ENCODE results near the gene SPAG9.

The SPAG9 gene

DNA sequence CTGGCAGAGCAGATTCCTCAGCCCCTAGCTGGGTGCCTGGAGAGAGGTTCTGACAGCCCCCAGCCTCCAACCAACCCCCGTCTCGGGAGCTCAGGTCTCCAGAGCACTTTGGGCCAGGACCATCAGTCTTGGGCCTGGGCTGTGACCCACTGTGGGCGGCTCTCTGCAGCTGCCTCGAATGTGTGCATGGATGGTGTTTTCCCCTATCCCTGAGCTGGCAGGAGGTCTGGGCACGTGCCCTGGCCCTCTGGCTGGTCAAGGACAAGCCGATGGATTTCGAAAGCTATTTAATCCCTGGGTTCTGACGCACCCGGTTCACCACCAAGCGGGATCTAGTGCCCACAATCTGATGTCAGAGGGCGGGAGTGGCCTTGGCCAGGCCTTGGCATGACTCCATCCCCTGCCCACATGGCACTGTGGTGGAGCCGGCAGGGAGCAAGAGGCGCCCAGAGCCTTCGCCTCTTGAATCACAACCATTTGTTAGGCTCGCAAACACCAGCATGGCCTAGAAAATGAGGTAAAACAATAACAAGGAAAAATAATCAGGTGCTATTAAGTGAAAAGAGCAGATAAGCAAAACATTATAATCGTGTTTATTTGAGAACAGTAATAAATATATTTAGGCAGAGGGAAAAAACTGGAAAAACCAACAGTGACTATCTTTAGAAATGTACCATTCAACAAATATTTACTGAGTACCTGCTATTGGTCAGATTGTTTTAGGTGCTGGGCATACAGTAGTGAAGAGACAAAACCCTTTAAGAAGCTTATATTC is 185.3 kb downstream of the SPAG9 start:
- peak; percentile 68 for DNase-seq

DNA sequence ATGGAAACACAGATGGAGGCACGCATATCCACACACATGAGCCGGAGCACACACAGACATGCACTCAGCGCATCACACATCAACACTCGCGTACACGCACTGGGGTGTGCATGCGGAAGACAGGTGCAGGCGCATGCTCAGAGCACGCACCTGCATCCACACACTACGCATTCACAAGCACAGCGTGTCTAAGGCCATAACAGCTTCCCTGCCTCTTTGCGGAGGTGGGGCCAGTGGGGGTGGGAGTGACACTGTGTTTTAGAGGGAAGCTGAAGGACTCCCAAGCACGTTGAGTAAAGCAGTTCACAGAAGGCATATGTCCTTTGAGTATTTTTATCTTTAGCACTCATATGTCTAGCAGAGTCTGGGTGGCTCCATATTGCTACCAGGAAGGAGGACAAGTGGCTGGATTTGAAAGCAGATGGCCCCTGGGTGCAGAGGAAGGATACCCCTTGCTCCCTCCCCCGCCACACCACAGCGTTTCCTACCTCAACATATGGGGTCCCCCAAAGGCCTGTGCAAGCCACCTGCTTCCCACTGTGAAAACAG is 185.9 kb downstream of the SPAG9 start:
- peak; percentile 68 for DNase-seq

DNA sequence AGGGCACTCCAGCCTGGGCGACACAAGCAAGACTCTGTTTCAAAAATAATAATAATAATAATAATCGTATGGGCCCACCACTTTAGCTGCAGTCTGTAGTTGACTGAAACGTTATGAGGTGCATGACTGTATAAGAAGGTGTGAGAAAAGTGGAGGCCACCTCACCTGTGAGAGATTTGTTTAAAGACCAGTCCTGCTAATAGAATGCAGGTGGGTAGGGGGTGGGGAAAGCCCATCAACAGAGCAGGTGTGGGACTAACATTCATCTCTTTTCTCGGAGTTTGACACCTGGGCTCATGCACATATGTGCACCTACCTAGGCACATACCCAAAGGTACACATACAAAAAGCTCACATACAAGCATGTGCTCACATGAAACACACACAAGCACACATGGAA is 186.5 kb downstream of the SPAG9 start:
- DNase-seq = no peak

DNA sequence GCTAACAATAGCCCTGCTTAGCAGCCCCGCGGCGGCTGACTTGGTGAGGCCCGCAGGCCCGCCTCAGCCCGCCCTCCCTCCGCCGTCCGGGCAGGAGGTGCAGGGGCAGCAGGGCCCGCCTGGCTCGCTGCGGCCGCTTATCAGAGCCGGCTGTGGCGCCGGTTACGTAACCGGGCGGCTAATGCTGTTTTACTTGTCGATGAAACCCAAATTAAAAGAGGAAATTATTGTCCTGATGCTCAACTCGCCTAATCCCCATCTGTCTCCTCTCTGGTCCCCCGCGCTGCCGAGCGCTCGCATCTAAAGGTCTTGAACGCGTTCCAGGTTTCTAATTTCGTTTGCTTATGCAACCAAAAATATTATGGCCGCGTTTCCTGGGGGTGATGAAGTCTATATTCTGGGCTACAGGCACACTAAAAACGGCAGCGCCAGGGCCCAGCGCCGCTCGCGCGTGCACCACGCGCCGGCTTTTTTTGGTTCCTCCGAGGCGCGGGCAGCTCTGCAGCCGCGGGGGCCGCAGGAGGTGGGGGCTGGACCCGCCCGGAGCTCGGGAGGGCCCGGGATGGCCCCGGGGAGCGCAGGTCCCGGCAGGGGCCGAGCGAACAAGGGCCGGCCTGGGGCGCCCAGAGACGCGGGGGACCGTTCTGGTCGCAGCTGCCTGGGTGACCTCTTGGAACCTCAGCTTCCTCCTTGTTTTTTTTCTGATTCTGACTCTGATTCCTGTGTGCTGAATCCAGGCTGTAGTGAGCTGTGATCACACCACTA is 189.3 kb downstream of the SPAG9 start:
- peak; percentile 94 for DNase-seq

DNA sequence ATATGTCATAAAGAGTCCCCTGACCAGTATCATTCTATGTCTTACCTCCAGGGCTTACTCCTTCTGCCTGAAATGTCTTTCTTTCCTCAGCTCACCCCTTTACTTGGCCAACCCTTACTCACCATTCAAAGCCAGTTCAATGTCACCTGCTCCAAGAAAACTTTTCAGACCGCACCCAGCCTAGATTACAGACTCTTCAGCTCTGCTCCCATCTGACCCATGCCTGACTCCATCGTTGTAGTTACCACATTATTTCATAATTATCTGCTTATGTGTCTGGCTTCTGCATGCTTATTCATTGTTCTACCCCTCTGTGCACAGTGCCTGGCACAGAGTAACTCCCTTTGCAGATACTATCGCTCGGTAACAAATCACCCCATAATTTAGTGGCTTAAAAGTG is 192.0 kb downstream of the SPAG9 start:
- no peak for DNase-seq

DNA sequence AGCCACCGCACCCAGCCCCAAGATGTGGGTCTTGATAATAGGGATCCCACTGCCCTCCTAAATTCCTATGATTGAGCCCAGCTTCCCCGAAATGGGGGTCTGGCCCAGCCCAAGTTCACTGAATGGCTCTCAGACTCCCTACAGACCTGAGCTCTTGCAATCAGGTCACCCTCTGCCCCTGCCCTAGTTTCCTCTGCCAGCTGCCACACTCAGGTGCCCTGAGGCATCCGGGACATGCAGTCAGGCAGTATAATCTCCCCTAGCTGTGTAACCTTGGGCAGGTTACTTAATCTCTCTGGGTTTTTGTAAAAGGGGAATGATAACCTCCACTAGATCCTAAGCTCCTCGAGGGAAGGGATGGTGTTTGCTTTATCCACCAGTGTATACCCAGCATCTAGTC is 193.4 kb downstream of the SPAG9 start:
- no peak for DNase-seq

DNA sequence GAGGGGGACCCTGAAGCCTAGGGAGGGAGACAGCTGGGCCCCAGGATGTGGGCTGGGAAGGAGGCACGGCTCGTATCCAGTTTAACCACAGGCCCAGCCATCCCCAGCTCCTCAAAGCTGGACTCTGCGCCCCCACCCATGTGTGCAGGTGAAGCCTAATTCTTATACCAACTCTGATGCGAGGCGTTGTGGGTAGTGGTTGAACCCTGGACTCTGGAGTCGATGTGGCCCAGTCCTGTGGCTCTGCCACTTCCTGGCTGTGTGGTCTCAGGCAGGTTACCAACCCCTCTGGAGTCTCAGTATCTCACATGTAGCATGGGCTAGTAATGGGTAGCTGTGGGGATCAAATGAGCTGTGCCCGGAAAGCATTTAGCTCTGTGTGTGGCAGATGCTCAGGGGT is 194.1 kb downstream of the SPAG9 start:
- DNase-seq = no peak

DNA sequence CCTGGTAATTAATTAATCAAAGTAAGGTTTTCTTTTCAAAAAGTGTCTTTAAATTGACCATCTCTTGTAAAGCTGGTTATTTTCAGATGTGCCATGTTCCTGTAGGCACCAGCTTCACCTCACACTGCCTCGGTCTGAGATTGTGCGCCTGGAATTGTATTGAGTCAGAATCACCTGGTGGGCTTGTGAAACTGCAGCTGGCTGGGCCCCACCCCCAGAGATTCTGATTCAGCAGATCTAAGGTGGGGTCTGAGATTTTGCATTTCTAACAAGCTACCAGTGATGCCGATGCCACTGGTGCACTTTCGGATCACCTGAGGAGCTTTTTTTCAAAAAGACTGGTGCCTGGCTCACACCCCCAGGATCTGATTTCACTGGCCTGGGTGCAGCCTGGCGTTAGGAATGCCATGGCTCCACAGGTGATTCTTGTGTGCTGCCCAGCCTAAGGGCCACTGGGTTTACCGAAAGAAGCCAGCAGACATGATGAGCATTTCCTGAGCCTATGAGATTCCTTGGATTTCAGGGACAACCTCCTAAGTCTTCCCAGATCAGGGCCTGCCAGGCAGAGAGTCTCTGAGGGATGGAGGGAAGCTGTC is 195.3 kb downstream of the SPAG9 start:
- DNase-seq = no peak

DNA sequence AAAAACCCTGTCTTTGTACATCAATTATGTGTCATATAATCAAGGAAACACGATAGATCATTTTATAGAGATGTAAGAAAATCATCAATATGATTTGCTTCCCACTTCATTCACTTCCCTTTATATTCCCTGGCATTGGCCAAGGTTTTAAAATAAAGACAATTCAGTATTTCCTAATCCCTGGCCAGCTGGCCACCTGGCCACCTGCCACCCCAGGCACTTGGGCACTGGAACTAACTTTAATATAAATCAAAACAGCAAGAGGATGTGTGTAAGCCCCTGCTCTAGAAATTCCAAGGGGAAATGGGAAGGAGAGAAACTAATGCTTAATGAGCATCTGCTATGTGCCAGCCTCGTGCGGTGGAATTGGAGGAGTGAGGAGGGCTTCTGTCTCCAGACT is 195.9 kb downstream of the SPAG9 start:
- no peak for DNase-seq

DNA sequence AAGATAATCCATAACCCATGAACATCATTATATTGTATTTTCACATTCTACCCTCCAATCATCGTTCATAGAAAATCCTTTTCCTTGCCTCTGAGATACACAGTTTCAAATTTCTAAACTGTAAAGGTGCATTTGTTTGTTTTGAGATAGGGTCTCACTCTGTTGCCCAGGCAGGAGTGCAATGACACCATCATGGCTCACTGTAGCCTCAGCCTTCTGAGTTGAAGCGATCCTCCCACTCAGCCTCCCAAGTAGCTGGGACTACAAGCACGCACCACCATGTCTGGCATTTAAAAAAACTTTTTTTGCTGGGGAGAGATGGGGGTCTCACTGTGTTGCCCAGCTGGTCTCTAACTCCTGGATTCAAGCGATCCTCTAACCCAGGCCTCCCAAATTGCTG is 196.4 kb downstream of the SPAG9 start:
- DNase-seq = no peak

DNA sequence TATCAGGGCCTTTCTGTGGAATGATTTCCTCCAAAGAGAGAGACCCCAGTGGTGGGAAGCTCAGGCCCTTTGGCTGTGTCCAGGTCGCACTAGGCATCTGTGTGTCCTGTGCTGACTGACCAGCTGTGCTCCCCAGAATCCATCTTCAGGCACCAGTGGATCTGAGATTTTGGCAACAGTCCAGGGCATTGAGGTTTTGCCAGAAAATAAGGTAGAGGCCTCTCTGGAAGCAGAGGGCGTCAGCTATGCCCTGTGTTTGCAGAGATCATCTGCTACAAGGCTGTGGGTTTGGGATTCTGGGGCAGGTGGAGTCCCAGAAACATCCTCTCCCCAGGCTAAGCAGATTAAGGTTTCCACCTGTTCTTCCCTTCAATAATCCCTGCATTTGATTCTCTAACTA is 197.1 kb downstream of the SPAG9 start:
- no peak for DNase-seq

DNA sequence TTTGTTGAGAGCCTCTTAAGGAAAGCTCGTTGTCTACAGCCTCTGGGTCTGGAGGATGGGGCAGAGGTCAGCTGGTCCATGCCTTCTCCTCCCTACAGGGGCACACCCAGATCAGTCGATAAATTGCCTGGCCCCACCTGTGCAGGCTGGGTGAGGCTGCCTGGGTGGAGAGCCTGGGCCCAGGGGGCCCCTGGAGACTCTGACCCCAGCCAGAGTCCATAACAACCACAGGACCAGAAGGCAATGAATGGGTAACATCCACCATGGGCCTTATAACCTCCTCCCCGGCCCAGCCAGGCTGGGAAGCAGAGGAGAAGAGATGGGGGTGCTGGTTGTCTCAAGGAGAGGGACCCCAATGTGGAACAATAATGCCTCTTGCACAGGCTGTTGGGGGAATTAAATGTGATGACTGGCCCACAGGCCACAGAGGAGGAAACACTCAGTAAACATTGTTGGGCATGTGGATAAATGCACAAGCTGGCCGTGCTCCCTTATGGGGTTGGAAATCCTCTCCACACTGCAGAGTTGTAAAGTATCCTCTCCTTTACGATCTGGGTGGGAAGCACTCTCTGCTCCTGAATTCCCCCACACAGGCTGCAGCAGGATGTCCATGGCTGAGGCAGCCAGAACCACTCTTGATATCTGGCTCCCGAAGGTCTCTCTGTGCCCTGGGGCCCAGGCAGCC is 197.8 kb downstream of the SPAG9 start:
- no peak for DNase-seq

DNA sequence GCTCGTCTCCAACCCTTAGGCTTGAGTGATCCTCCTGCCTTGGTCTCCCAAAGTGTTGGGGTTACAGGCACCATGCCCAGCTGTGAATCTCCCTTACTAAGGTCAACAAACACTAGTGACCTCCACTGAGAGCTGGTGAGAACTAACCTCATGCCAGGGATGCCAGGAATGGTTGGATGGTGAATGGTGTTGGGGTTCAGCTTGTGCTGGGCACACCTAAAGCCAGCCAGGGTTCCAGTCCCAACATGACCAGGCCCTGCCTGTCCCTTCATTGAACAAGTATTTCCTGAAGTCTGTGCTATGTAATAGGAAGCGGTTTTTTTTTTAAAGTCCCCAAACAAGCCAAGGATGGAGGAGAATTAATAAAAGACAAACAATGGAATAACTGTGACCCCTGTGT is 198.6 kb downstream of the SPAG9 start:
- no peak for DNase-seq

DNA sequence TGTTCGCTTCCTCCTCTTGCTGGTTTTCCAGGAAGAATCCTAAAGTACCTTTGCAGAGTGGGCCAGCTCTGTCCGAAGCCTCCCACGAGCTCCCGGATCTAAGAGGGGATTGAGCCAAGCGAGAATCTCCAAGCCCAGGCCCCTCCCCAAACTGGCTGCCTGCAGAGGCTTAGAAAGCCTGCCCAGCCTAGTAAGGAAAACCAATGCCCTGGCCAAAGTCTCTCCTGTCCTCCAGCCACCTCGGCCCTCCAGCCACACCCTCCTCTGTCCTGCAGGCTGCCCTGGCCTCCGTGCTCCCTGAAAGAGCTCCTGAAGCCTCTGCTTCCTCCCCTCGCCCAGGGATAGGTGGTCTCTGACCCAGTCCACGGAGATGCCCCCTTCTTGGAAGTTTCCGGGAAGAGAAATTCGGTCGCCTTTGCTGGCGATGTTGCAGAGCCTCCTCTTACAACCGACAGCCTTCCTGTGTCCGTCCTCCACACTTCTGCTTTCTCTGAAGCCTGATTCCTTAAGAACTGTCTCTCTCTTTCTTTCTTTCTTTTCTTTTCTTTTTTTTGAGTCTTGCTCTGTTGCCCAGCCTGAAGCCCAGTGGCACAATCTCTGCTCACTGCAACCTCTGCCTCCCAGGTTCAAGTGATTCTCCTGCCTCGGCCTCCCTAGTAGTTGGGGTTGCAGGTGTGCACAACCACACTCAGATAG is 199.6 kb downstream of the SPAG9 start:
- no peak for DNase-seq

DNA sequence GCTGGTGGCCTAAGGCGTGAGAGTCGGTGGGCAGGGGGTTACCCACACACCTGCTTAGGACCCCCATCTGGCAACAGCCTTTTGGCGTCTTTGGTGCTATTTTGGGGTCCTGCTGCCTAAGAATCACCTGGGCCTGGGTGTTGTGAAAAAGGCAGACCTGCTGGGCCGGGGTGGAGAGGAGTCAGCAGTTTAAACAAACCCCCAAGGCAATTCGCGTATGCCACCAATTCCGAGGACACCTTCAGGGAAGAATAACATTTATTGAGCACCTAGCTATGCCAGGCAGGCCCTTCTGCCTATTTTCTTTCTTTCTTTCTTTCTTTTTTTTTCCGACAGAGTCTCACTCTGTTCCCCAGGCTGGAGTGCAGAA is 200.6 kb downstream of the SPAG9 start:
- DNase-seq = no peak

DNA sequence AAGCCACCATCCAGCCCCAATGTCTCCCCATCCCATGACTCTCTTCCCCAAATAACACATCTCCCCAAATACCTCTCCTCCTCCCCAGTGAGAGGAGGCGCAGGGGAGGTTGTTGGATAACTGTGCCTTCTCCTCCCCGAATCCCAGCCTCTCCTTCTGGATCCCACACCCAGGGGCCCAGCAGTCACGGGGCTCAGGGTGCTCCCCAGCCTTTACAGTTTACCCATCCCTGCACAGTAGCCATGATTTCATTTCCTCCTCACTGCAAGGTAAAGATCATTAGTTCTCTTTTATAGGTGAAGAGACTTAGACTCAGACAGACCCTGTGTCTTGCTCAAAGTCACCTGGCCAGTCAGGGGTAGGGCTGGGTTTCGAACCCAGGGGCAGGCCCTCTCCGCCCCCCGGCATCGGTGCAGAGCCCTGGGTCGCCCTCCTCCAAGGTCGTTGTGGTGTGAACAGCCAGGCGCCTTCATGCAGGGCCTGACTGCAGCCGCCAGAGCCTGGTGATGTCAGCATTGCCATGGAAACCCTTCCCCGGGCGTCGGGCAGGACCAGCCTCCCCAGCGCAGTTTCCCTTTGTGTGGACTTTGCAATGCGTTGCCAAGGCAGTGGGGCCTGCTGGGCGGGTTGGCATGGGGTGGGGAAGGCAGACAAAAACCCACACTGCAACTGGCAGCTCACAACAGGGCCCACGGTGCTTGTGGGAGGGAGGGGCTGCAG is 201.2 kb downstream of the SPAG9 start:
- DNase-seq = peak; percentile 78

DNA sequence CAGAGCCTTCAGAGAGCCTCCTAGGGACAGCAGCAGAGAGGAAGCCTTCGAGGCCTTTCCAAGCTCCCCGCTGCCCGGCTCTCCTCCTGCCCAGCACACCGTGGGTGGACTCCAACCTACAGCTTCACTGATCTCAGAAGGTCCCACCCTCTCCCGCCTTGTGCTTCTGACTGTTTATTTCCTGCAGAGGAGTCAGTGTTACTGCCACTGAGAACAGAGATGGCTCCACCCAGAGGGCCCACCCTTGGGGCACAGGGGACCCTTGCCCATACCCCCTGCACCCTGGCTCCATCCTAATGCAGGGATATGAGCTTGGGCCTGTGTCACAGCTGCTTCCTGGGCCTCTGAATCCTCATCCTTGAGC is 201.8 kb downstream of the SPAG9 start:
- DNase-seq = no peak

DNA sequence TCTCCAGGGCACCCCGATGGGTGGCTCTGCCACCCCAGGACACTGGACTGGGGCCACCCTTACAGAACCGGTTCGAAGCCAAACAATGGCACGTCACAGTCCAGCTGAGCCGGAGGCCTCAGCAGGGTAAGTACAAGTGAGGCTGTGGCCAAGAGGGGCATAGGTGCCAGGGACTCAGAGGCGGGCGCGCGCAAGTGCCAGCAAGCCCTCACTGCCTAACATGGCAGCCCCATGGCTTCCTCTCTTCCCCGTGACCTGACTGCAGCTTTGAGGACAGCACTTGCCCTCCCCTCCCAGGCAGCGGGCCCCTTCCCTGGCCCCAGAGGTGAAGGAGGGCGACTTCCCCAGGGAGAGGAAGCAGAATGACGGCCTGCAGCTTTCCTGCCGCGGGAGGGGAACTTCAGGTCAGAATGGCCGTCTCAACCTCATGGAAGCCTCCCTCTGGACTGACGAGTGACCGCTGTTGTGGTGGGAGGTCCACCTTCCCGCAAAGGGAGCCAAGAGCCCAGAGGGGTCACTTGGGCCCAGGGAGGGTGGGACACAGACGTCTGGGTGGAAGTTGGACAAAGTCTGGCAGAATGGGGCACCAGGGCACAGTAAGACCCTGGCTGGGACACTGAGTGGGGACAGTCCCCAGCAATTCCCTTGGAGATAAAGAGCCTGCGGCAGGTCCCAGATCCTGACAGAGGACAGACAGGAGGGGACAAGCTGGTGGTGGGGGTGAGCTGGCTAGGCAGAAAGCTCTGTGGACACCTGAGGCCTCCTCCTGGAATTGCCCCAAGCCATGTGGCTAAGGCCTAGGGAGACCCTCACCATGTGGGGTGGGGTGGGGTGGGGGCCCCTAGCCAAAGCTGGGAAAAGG is 202.4 kb downstream of the SPAG9 start:
- no peak for DNase-seq

DNA sequence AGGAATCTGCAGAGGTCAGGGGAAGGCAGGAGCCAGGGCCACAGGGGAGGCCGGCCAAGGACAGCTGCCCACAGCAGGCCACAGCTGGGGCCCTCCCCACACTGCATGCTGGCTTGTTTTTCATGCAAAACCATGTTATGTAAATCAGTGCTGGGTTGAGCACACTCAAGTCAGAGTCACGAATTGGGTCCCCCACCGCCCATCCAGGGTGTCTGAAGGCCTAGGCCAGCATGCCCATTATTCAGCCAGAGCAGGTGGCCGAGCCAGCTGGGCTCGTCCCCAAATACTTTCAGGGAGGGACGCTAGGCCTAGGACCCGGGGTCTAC is 203.3 kb downstream of the SPAG9 start:
- no peak for DNase-seq

DNA sequence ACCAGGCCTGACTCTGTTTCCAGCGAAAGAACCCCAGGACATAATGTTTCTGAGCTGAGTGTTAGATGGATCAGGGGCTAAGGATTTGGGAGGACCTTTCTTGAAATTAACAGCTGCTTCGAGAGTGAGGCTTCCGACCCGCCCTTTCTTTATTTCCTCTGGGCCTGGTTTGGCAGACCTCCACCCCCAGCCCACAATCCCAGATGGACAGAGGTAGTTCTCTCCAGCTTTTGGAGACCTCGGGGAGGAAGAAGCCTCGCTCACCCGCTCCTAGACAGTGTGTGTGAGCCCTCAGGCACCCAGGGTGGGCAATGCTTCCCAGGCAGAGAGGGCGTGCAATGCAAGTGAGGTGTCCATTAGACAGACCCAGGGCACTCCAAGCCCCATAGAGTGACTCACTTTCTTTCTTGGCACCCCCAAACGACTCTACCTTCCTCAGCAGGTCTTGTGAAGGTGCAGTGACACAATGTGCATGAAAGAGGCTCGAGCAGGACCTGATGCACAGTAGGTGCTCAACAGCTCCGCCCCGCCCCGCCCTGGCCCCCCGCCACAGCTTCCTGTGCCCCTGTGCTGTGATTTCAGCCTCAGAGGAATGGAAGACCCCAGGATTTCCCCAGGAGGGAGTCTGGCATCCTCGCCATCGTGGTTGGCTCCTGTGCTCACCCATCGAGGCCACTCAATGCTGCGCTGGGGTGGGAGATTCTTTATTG is 203.8 kb downstream of the SPAG9 start:
- DNase-seq = no peak

All from hematopoietic multipotent progenitor cell treated with erythropoietin and hydrocortisone succinate and interleukin-3 and kit ligand, for 4 days (in vitro differentiated cells).